GM19468 (cell line): ENCODE measurements around the gene CDK5RAP3.

Experiments
- ATAC-seq: cut with Tn5 transposase; IDR thresholded peaks from one replicate; pipeline ENCODE4 v1.9.1; 2021; ENCODE audit warnings: mild to moderate bottlenecking, moderate library complexity, moderate number of reproducible peaks; ENCODE audit not compliant: unreplicated experiment; ENCODE audit errors: extremely low read depth

Gene CDK5RAP3

GRCh38 chr17:47946929-47947397, 23.9 kb upstream of the CDK5RAP3 start:
- ATAC-seq, result no peak

DNA sequence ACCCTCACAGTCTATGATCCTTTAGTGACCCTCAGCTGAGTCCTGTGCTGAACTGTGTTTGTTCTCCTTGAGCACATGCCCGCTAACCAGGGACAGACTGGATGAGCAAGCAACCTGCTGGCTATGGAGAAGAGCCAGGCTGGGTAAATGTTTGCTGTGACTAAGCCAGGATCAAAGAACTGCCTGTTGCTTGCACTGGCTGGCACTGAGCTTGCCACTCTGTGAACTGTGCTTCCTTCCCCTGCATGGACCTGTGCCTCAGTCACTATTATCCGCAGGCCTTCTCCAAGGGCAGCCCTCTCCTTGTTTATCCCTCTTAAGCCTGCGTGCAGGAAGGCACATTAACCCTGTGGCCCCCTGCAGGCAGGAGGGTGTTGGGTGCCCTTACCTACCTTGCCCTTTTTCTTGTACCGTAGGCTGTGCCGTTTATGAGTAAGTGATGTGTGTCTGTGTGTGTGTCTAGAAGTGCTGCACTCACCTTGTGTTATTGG, 22.2 kb upstream of the CDK5RAP3 start:
- ATAC-seq, result no peak

DNA sequence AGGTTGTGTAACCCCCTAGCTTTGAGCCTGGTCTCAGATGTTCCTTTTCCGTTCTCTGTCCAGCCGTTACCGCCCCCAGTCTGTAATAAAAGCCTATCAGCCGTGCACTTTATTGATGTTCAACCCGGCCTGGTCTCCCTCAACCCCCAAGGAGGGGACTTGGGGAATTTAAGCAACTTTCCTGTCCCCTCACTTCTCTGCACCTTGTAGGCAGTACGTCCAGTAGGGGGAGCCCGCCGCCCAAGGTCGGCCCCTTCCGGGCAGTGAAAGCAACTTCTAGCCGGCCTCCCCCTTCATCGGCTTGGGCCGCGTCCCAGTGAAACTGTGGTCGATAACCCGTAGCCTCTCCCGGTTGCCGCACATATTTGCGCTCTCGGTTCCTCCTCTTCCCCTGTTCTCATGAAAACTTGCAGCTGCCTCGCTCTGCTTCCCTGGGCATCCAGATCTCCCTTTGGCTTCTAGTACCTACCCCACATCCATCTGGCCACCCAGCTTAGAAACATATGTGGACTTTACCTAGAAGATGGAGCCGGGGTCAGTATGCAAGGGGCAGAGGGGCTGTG, 21.6 kb upstream of the CDK5RAP3 start:
- no peak for ATAC-seq

- ATAC-seq, result no peak
These were observed 21.0 kb upstream of the CDK5RAP3 start for GRCh38 chr17:47949946-47950345.

DNA sequence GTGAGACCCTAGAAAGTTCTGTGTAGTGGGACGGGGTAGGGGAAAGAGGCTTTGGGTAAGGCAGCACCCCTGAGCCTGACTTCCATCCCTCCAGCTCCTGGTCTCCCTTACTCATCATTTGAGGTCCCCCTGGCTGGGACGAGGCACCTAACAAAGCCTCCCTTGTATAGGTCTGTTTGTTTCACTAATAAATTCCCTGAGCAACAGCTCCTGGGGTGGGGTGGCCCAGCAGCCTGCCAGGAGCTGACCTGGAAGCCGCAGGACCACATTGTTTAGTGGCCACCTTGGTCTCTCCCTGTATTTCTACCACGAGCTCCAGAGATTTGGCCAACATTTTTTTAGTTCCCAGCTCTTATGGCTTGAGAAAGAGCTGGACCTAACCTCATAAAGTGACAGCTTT, 20.5 kb upstream of the CDK5RAP3 start:
- ATAC-seq, result no peak

GRCh38 chr17:47952171-47953021, 18.5 kb upstream of the CDK5RAP3 start:
- no peak for ATAC-seq

- no peak for ATAC-seq
These were observed 17.0 kb upstream of the CDK5RAP3 start for GRCh38 chr17:47953909-47954308.

DNA sequence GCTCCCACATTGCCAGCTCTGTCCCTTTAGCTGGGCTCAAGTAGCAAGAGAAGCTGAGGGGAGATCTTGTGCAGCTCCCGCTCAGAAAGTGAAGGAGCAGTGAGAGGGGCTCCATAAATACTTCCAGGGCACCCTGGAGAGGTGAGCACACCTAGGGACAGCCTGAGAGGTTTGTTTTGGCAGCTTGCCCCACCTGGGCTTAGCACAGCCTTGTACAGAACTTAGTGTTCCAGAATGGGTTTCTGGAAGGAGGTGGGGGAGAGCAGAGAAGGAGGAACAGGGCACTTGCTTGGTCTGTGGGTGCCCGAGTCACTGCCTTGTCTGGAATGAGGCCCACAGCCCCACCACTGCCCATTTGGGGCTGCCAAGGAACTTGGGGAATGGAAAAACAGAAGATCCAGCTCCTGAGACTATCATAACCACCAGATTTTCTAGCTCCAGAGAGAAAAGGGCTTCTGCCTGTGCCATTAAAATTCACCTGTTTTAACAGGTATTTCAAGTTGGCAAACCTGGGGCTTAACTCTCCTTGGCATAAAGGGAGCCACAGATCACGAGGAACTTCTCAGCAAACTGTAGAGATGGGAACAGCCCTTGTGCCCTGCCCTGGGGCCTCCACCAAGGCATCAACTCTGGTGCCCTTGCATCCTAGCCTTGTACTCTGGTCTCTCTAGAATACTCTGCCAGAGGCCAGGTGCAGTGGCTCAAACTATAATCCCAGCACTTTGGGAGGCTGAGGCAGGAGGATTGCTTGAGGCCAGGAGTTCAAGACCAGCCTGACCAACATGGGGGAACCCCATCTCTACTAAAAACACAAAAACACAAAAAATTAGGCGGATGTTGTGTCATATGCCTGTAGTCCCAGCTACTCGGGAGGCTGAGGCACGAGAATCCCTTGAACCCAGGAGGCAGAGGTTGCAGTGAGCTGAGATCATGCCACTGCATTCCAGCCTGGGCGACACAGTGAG, 15.1 kb upstream of the CDK5RAP3 start:
- no peak for ATAC-seq

GRCh38 chr17:47956791-47957590, 13.9 kb upstream of the CDK5RAP3 start:
- ATAC-seq, result no peak

DNA sequence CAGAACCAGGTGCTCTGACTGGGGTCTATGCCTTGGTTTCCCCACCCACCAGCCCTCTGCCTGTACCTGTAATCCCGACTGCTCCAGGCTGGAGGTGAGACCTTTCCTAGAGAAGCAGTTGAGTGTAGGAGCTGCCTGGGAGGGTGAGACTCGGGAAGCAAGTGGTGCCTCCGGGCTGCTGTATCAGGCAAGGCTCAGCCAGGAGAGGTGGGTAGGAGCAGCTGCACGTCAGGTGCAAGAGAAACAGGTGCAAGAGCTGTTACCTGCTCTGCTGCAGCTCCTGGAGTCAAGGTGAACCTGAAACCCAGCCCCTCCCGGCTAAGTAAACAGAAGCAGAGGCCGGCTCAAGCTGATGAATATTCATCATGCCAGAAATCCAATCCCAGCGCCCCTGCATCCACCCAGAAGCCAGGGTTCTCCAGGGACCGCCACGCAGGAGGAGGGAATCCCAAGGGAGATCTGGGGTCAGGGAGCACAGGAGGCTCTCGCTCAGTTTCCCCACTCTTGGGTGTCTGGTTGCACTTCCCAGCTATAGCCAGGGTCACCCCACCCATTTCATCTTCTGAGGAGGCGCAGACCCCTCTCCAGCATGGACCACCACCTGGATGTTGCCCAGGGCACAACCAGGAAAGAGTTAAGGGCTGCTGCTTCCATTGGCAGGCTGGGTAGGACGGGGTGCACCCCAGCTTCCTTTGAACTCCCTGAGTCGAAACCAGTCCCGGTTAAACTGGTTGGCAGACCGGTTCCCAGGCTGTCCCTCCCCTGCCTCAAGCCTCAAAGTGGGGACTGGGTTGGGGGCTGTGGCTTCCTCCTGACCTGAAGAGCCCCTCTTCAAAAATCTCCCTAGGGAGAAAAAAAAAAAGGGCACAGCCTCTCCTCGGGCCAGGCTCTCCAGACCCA, 13.1 kb upstream of the CDK5RAP3 start, which contains the start of gene PRR15L:
PRR15L (minus strand) TSS at position 293 of the 900 bp plus-strand sequence. CDS start 4,649 bp downstream, outside the sequence.
- ATAC-seq, result no peak

DNA sequence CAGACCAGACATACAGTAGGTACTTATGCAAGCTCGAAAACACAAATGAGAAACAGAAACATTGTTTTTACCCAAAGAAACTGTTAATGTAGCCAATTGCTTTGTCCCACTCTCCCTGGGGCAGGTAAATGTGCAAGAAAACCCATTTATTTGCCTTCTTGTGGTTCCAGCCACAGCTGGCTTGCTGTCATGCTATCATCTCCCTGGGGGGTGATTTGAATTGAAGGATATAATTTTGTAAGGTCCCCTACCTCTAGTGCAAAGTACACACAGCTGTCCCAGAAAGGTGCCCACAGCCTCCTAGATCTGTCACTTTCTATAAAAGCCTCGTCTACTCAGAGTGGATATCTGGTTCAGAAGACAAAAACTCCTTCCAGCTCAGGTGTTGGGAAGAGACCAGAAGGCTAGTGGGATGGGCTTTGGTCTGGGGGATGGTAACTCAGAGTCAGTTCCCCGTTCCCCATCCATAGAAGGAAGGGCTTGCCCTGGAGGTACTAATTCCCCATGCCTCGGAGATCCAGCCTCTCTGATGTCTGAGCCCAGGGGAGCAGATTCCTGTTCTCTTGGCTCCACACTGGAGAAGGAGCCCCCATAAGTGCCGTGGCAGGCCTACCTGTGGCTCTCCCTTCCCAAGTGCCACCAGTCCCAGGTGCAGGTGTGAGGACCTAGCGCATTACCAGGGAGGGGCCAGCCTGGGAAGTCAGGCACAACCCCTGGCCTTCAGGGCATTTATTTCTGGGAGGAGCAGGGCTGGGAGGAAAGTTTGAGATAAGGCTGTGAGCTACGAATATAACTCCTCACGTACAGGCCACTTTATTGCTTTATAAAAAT, 10.9 kb upstream of the CDK5RAP3 start:
- no peak for ATAC-seq

GRCh38 chr17:47961406-47961805, 9.5 kb upstream of the CDK5RAP3 start:
- no peak for ATAC-seq

DNA sequence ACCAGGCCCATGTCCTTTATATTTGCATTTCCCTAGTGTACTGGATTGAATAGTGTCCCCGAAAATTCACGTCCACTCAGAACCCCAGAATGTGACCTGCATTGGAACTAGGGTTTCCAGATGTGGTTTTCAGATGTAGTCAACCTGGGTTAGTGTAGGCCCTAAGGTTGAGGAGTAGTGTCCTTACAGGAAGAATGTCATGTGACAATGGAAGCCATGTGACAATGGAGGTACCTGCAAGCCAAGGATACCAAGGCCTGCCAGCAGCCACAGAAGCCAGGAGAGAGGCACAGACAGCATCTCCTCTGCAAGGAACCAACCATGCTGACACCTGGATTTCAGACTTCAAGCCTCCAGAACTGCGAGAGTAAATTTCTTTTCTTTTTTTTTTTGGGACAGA, 8.0 kb upstream of the CDK5RAP3 start:
- no peak for ATAC-seq

DNA sequence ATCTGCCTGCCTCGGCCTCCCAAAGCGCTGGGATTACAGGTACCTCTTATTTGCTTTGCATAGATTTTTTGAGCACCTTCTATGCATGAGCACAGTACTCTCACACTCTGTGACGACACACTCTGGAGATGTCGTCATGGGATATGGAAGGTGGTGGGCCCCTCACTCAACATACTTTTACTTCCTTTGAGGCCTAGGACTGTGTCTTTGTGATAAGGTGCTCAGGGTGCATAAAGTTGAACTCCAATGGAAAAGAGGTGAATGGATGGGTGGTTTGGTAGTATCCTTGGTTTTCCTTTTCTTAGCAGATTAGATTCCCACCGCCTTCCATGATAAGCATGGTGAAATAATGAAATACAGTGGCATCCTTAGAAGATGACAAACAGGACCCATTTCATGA, 6.1 kb upstream of the CDK5RAP3 start:
- no peak for ATAC-seq

DNA sequence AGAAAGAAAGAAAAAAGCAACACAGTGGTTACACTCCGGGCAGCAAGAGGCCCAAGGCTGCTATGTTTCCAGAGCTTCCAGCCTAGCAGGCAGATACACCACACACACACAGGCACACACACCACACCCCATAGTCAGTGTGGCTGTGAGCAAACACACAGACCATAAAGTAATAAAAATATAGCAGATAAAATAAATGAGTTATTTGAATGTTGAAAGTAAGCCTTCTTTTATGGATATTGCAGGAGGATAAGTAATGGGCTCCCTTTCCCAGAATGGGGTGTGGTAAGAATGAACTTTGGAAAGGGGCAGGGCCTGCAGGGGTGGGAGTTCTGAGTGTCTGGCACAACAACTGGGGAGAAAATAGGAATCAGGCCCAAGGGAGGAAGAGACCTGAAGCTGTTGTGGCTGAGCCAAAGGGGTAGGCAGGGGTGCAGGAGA, 4.8 kb upstream of the CDK5RAP3 start:
- no peak for ATAC-seq

- ATAC-seq, result no peak
These were observed 3.2 kb upstream of the CDK5RAP3 start for GRCh38 chr17:47967607-47968252.

DNA sequence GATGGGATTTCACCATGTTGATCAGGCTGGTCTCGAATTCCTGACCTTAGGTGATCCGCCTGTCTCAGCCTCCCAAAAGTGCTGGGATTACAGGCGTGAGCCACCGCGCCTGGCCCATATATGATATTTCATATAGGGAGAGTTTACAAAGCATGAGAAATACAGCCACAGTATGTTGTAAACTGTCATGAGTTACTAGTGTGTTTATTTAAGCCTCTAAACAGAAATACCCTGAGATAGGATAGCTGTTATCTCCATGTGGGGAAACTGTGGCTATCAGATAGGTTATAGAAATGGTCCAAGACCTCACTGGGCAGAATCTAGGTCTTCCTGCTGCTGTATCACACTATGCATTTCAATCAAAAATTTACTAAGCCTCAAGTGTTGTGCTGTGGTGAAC, 2.1 kb upstream of the CDK5RAP3 start:
- ATAC-seq, result no peak
